ENCODE measurements around the gene KLHL5. TPM values are rescaled to one million over a fixed set of nuclear protein-coding genes. Genes with fewer than 3 reads are reported as not detected.

KLHL5 gene
- total and polyA plus RNA-seq, 2 experiments from 2014 or later: 27.0 to 43.3 TPM

- no peak within 1 kb of the TSS for H3K9ac ChIP-seq
- TF ChIP-seq EZH2 (IDR thresholded peaks at IDR 0.05; ENCODE audit: insufficient read depth, poor library complexity, severe bottlenecking) (no peak), EZH2phosphoT487 (IDR thresholded peaks at IDR 0.05; ENCODE audit: insufficient read depth, low read depth) (no peak)
- no peak within 1 kb of the TSS for H3K4me3 ChIP-seq
- H3K27me3 ChIP-seq (replicated peaks; ENCODE audit: insufficient read depth): no peaks in the 10 kb centered on the region
- H3K79me2 ChIP-seq (ENCODE audit: insufficient read depth): no peaks in the 10 kb centered on the region
- WGBS, 2 experiments (ENCODE audit: low coverage in 1 of 2, low lambda C conversion rate in 2 of 2, missing lambda C conversion rate in 2 of 2): 69 to 72% methylated on average over 5 of the region's 5 CpGs
- H4K20me1 ChIP-seq (ENCODE audit: insufficient read depth): no peaks in the 10 kb centered on the region
- H3K9me2 ChIP-seq (ENCODE audit: insufficient read depth): no peaks in the 10 kb centered on the region
- H3K36me3 ChIP-seq (ENCODE audit: low read depth): no peaks in the 10 kb centered on the region
- peak within 1 kb of the TSS; percentile 39 for H2AFZ ChIP-seq
- H3F3A ChIP-seq (ENCODE audit: insufficient read depth): no peaks in the 10 kb centered on the region
- peak; percentile 50 for DNase-seq
- no peak within 1 kb of the TSS for H3K27ac ChIP-seq
- in situ Hi-C loops (cut with MboI): no loop called here
- no peaks in the 10 kb centered on the region for H3K9me3 ChIP-seq (ENCODE audit: low read depth)
- peaks cover 19% of the 10 kb centered on the region; the same call in 1 of the 2 replicates for H3K4me1 ChIP-seq (ENCODE audit: insufficient read depth)
- peak within 1 kb of the TSS; percentile 29 for H3K4me2 ChIP-seq (ENCODE audit: unreplicated experiment)
Measured at GRCh38 chr4:39032218-39033085, 29.6 kb upstream of the KLHL5 start, which contains the start of gene TMEM156. TMEM156 (minus strand) TSS chr4:39032409; CDS start chr4:39032313, 96 bp downstream.

DNA sequence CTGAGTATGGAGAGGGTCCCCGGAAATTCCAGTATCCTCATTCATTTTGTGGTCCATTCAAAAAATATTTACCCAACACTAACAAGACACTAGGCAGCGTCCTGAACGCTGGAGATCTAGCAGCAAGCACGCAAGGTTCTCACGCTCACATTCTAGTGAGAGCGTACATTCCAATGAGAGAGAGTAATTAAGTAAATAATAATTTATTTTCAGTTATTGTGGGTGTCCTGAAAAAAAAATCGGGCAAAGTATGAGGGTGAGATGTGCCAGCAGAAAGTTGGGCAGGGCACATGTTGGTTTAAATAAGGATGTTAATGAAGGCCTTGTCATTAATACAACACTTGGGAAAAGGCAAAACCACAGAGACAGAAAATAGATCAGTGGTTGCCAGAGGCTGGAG lies 25.9 kb upstream of the KLHL5 start:
- WGBS, 2 experiments (ENCODE audit: low coverage in 1 of 2, low lambda C conversion rate in 2 of 2, missing lambda C conversion rate in 2 of 2): 95 to 97% methylated on average over 7 of the region's 7 CpGs
- in situ Hi-C loops (cut with MboI): no loop called here
- Histone ChIP-seq H2AFZ (no peak overlapping the region), H3K27ac (no peak overlapping the region), H3K9me3 (ENCODE audit: low read depth) (no peaks in the 10 kb centered on the region), H4K20me1 (ENCODE audit: insufficient read depth) (no peaks in the 10 kb centered on the region), H3K9me2 (ENCODE audit: insufficient read depth) (no peaks in the 10 kb centered on the region), H3K36me3 (ENCODE audit: low read depth) (no peaks in the 10 kb centered on the region), H3K9ac (no peak overlapping the region), H3K4me1 (ENCODE audit: insufficient read depth) (peaks cover 15% of the 10 kb centered on the region; the same call in 1 of the 2 replicates), H3K27me3 (replicated peaks; ENCODE audit: insufficient read depth) (no peaks in the 10 kb centered on the region), H3K4me3 (no peak overlapping the region), H3K79me2 (ENCODE audit: insufficient read depth) (no peaks in the 10 kb centered on the region), H3K4me2 (ENCODE audit: unreplicated experiment) (no peak overlapping the region), H3F3A (ENCODE audit: insufficient read depth) (peaks cover 7% of the 10 kb centered on the region; the same call in 1 of the 2 replicates)
- no peak for TF ChIP-seq EZH2phosphoT487 (IDR thresholded peaks at IDR 0.05; ENCODE audit: insufficient read depth, low read depth)
- TF ChIP-seq EZH2 (IDR thresholded peaks at IDR 0.05; ENCODE audit: insufficient read depth, poor library complexity, severe bottlenecking): no peak
- no peak for DNase-seq

DNA sequence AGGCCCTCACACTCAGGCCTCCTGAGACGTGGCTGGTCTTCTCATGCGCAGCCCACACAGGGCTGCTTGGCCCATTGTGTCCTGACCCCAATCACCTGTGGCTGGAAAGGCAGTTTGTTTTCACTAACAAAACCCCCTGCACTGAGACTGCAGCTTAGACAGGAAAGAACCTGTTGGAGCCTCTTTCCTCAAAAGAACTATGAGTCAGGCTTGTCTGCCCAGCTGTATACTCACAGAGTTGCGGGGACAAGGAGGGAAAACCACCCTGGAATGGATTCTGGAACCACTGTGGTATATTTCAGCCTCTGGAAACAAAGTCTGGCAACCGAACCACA lies 24.6 kb upstream of the KLHL5 start:
- Histone ChIP-seq H3K4me2 (ENCODE audit: unreplicated experiment) (no peak overlapping the region), H3K9ac (no peak overlapping the region), H3K4me3 (no peak overlapping the region), H2AFZ (peak overlapping the region; percentile 52), H4K20me1 (ENCODE audit: insufficient read depth) (no peaks in the 10 kb centered on the region), H3K27ac (no peak overlapping the region), H3K4me1 (ENCODE audit: insufficient read depth) (peaks cover 9% of the 10 kb centered on the region; the same call in 1 of the 2 replicates), H3K36me3 (ENCODE audit: low read depth) (no peaks in the 10 kb centered on the region), H3K9me3 (ENCODE audit: low read depth) (no peaks in the 10 kb centered on the region), H3F3A (ENCODE audit: insufficient read depth) (peaks cover 7% of the 10 kb centered on the region; the same call in 1 of the 2 replicates), H3K79me2 (ENCODE audit: insufficient read depth) (no peaks in the 10 kb centered on the region), H3K9me2 (ENCODE audit: insufficient read depth) (no peaks in the 10 kb centered on the region), H3K27me3 (replicated peaks; ENCODE audit: insufficient read depth) (no peaks in the 10 kb centered on the region)
- in situ Hi-C loops (cut with MboI): no loop called here
- TF ChIP-seq EZH2 (IDR thresholded peaks at IDR 0.05; ENCODE audit: insufficient read depth, poor library complexity, severe bottlenecking) (no peak), EZH2phosphoT487 (IDR thresholded peaks at IDR 0.05; ENCODE audit: insufficient read depth, low read depth) (no peak)
- WGBS, 2 experiments (ENCODE audit: low coverage in 1 of 2, low lambda C conversion rate in 2 of 2, missing lambda C conversion rate in 2 of 2): 80 to 81% methylated on average over 4 of the region's 4 CpGs
- peak; percentile 47 for DNase-seq

DNA sequence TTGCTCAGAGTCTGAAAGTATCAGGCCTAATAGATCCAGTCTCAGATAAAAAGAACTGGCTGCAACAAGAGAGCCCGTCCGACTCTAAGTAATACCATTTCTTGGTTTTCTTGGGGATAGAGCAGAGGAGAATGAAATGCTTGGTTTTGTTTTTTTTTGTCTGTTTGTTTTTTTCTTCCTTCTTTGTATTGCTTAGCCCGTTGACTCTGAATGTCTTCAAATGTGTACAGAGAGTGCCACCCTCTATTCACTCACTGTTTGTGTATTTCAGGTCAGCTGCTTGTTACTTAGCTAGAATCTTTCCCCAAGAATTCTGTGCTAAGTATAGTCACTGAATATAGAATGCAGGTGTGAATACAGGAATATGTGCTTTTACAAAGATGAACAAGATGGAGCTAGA lies 24.1 kb upstream of the KLHL5 start:
- Histone ChIP-seq H3K9me3 (ENCODE audit: low read depth) (no peaks in the 10 kb centered on the region), H3K4me3 (no peak overlapping the region), H3K27me3 (replicated peaks; ENCODE audit: insufficient read depth) (no peaks in the 10 kb centered on the region), H2AFZ (peak overlapping the region; percentile 52), H3K27ac (no peak overlapping the region), H3K4me2 (ENCODE audit: unreplicated experiment) (no peak overlapping the region), H3K36me3 (ENCODE audit: low read depth) (no peaks in the 10 kb centered on the region), H4K20me1 (ENCODE audit: insufficient read depth) (no peaks in the 10 kb centered on the region), H3K4me1 (ENCODE audit: insufficient read depth) (0 out of 2 replicates have a peak, but pooled peaks cover 6% of the 10 kb centered on the region), H3K79me2 (ENCODE audit: insufficient read depth) (no peaks in the 10 kb centered on the region), H3K9me2 (ENCODE audit: insufficient read depth) (no peaks in the 10 kb centered on the region), H3K9ac (no peak overlapping the region), H3F3A (ENCODE audit: insufficient read depth) (peaks cover 8% of the 10 kb centered on the region; the same call in 1 of the 2 replicates)
- no peak for DNase-seq
- WGBS, 2 experiments (ENCODE audit: low coverage in 1 of 2, low lambda C conversion rate in 2 of 2, missing lambda C conversion rate in 2 of 2): 65% methylated on average over 3 of the region's 3 CpGs
- TF ChIP-seq EZH2 (IDR thresholded peaks at IDR 0.05; ENCODE audit: insufficient read depth, poor library complexity, severe bottlenecking): no peak
- TF ChIP-seq EZH2phosphoT487 (IDR thresholded peaks at IDR 0.05; ENCODE audit: insufficient read depth, low read depth): no peak
- in situ Hi-C loops (cut with MboI): no loop called here
